ENCODE measurements around the gene PDE1A. TPM values are rescaled to one million over a fixed set of nuclear protein-coding genes. Genes with fewer than 3 reads are reported as not detected.
A peak's percentile ranks its signal among the peaks of the same experiment; 100 is the strongest.

The PDE1A gene
- total and polyA plus RNA-seq, 7 donors = 0.92 to 4.2 (median 1.8) TPM

- H3K9me3 ChIP-seq = peaks cover 10% of the 10 kb centered on the region
- no peak overlapping the region for H3K4me3 ChIP-seq
- intact Hi-C loops (cut with DNase I) = no loop called here
- TF ChIP-seq CTCF (IDR thresholded peaks at IDR 0.05) = no peak
- H3K36me3 ChIP-seq (ENCODE audit: insufficient read depth in 1 of 2, low read depth in 1 of 2) = no peaks in the 10 kb centered on the region
- H3K4me1 ChIP-seq = no peaks in the 10 kb centered on the region
- DNase-seq (no peak), ATAC-seq (no peak)
- no peaks in the 10 kb centered on the region for H3K27me3 ChIP-seq (ENCODE audit: insufficient read depth in 3 of 3, low read length in 2 of 3)
- no peak overlapping the region for H3K27ac ChIP-seq
These were observed 42.0 kb downstream of the PDE1A start for GRCh38 chr2:182384860-182385259.

GRCh38 chr2:182381225-182381624 is 45.6 kb downstream of the PDE1A start:
- Histone ChIP-seq H3K27me3 (ENCODE audit: insufficient read depth in 3 of 3, low read length in 2 of 3) (no peaks in the 10 kb centered on the region), H3K9me3 (peaks cover 10% of the 10 kb centered on the region), H3K27ac (no peak overlapping the region), H3K36me3 (ENCODE audit: insufficient read depth in 1 of 2, low read depth in 1 of 2) (no peaks in the 10 kb centered on the region), H3K4me3 (no peak overlapping the region), H3K4me1 (no peaks in the 10 kb centered on the region)
- DNase-seq (no peak), ATAC-seq (no peak)
- WGBS, 3 donors = 56 to 69% (median 59%) methylated on average over 8 of the region's 8 CpGs
- intact Hi-C loops (cut with DNase I) = no loop called here
- TF ChIP-seq CTCF (IDR thresholded peaks at IDR 0.05) = no peak

GRCh38 chr2:182379241-182379640 is 47.6 kb downstream of the PDE1A start:
- Histone ChIP-seq H3K9me3 (peaks cover 3% of the 10 kb centered on the region), H3K27me3 (ENCODE audit: insufficient read depth in 3 of 3, low read length in 2 of 3) (no peaks in the 10 kb centered on the region), H3K36me3 (ENCODE audit: insufficient read depth in 1 of 2, low read depth in 1 of 2) (no peaks in the 10 kb centered on the region), H3K4me1 (no peaks in the 10 kb centered on the region), H3K4me3 (no peak overlapping the region), H3K27ac (no peak overlapping the region)
- WGBS, 3 donors = 2 to 3% (median 3%) methylated on average over 1 of the region's 1 CpG
- DNase-seq (no peak), ATAC-seq (peak in 1 of 4 donors; percentile 26)
- intact Hi-C loops (cut with DNase I) = no loop called here
- TF ChIP-seq CTCF (IDR thresholded peaks at IDR 0.05) = no peak

- DNase-seq = no peak
- Histone ChIP-seq H3K4me1 (no peaks in the 10 kb centered on the region), H3K27me3 (ENCODE audit: insufficient read depth in 3 of 3, low read length in 2 of 3) (no peaks in the 10 kb centered on the region), H3K36me3 (ENCODE audit: insufficient read depth in 1 of 2, low read depth in 1 of 2) (no peaks in the 10 kb centered on the region), H3K9me3 (peaks cover 3% of the 10 kb centered on the region), H3K27ac (no peak overlapping the region), H3K4me3 (no peak overlapping the region)
- ATAC-seq = no peak
- WGBS, 3 donors = 29 to 34% (median 29%) methylated on average over 2 of the region's 2 CpGs
- TF ChIP-seq CTCF (IDR thresholded peaks at IDR 0.05) = no peak
- intact Hi-C loops (cut with DNase I) = no loop called here
These were observed 48.1 kb downstream of the PDE1A start for GRCh38 chr2:182378759-182379158.

GRCh38 chr2:182377467-182377866 is 49.4 kb downstream of the PDE1A start:
- 83 to 88% (median 85%) methylated on average over 1 of the region's 1 CpG for WGBS, 3 donors
- ATAC-seq (no peak), DNase-seq (no peak)
- Histone ChIP-seq H3K36me3 (ENCODE audit: insufficient read depth in 1 of 2, low read depth in 1 of 2) (no peaks in the 10 kb centered on the region), H3K27ac (no peak overlapping the region), H3K9me3 (peaks cover 3% of the 10 kb centered on the region), H3K4me3 (no peak overlapping the region), H3K27me3 (ENCODE audit: insufficient read depth in 3 of 3, low read length in 2 of 3) (no peaks in the 10 kb centered on the region), H3K4me1 (no peaks in the 10 kb centered on the region)
- intact Hi-C loops (cut with DNase I) = no loop called here
- TF ChIP-seq CTCF (IDR thresholded peaks at IDR 0.05) = no peak
